HFF-Myc (cell line): Measurements from ENCODE around the gene MAPK14.

Experiments used
- DNase-seq: peaks from one replicate; pipeline ENCODE4 v3.0.0-alpha.2; 2011; ENCODE audit warnings: low read depth; ENCODE audit errors: extremely low read depth
- H3K4me3 ChIP-seq: replicated peaks from 2 replicates; pipeline ENCODE4 v1.5.1; 2011; ENCODE audit warnings: low read depth, mild to moderate bottlenecking, control low read depth, low read length
- TF ChIP-seq, protein P1 (sequence below): IDR thresholded peaks from 2 replicates; pipeline ENCODE4 v1.5.1; 2012; ENCODE audit warnings: mild to moderate bottlenecking, low read depth, low read length, control low read depth; ENCODE audit errors: missing control alignments

MAPK14 gene

DNA sequence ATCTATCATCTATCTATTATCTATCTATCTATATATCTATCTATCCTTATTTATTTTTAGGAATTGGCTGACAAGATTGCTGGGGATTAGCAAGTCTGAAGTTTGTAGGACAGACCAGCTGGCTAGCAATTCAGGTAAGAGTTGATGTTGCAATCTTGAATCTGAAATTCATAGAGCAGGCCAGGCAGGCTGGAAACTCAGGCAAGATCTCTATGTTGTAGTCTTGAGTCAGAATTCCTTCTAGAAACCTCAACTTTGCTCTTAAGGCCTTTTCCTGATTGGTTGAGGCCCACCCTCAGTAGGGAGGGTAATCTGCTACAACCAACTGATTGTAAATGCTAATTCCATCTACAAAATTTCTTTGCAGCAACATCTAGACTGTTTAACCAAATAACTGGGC is 121.9 kb downstream of the MAPK14 start:
- no peak overlapping the region for H3K4me3 ChIP-seq
- no peak for DNase-seq
- TF ChIP-seq, protein P1, sequence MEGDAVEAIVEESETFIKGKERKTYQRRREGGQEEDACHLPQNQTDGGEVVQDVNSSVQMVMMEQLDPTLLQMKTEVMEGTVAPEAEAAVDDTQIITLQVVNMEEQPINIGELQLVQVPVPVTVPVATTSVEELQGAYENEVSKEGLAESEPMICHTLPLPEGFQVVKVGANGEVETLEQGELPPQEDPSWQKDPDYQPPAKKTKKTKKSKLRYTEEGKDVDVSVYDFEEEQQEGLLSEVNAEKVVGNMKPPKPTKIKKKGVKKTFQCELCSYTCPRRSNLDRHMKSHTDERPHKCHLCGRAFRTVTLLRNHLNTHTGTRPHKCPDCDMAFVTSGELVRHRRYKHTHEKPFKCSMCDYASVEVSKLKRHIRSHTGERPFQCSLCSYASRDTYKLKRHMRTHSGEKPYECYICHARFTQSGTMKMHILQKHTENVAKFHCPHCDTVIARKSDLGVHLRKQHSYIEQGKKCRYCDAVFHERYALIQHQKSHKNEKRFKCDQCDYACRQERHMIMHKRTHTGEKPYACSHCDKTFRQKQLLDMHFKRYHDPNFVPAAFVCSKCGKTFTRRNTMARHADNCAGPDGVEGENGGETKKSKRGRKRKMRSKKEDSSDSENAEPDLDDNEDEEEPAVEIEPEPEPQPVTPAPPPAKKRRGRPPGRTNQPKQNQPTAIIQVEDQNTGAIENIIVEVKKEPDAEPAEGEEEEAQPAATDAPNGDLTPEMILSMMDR, result no peak

DNA sequence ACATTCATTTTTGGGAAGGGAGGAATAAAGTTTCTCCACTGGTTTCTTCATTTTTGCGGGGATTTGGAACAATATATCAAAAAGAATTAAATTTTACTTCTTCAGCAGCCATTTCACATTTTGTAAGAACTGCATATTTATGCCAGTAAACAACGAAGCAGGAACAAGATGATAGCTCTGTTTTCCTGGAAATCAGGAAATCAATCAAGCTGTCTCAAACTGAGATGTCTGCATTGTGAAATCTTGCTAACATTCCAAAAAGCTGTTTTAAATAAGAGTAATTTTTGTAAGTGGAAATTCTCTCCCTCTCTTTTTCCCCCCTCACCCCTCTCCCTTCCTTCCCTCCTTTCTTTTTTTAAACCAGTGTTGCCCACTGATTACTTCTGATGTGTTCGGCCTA is 122.7 kb downstream of the MAPK14 start:
- DNase-seq, result no peak
- TF ChIP-seq, protein P1, result no peak
- no peak overlapping the region for H3K4me3 ChIP-seq

DNA sequence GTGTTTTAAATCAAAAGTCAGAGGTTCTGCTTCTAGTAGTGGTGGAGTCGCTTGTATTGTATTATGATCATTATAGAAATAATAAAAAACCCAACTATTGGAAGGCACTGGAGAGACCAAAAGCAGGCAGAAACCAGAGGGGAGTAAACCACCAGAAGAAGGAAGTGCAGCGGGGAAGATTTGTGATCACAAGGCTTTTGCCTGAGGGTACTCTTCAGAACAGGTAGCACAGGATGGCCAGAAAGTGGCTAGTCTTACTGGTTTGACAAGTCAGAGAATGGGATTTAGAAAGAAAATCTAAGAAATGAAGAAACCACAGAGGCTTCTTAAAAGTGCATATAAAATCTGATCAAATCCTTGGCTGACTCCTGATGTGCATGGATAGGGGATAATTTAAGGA is 126.7 kb downstream of the MAPK14 start:
- H3K4me3 ChIP-seq, result no peak overlapping the region
- no peak for DNase-seq
- TF ChIP-seq, protein P1, result no peak

DNA sequence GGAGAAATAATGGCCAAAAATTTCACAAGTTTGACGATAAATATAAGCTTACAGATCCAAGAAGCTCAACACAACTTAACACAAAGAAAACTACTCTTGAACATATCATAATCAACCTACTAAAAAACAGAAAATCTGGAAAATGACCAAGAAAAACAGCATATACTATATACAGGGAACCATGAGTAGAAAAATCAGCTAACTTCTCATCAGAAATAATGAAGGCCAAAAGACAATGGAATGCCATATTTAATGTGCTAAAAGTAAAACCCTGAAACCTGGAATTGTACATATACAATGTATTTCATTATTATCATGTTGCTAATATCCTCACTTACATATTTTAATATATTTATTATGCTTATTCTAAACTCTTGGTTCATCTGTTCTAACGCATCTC is 128.1 kb downstream of the MAPK14 start:
- H3K4me3 ChIP-seq, result no peak overlapping the region
- TF ChIP-seq, protein P1, result no peak
- DNase-seq, result no peak

DNA sequence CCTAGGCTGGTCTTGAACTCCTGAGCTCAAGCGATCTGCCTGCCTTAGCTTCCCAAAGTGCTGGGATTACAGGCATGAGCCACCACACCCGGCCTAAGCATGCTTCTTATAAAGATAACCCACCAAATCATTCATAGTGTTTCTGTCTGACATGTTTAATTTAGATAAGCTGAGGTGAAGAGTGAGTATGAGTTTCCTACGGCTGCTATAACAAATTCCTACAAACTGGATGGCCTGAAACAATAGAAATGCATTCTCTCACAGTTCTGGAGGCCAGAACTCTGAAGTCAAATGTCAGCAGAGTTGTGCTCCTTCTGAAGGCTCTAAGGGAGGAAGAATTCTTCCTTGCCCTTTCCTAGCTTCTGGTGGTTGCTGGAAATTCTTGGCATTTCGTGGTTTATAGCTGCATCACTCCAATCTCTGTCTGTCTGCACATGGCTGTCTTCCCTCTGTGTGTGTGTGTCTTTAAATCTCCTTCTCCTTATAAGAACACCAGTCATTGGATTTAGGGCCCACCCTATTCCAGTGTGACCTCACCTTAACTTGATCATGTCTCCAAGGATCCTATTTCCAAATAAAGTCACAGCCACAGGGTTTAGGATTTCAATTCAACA is 132.6 kb downstream of the MAPK14 start:
- peak; percentile 21 for DNase-seq
- TF ChIP-seq, protein P1, result no peak
- no peak overlapping the region for H3K4me3 ChIP-seq
